ENCODE measurements around the gene ARHGDIA. TPM values are rescaled to one million over a fixed set of nuclear protein-coding genes. Genes with fewer than 3 reads are reported as not detected.

Gene ARHGDIA
- total RNA-seq, 1 experiment from 2014 or later, result 667 TPM

DNA sequence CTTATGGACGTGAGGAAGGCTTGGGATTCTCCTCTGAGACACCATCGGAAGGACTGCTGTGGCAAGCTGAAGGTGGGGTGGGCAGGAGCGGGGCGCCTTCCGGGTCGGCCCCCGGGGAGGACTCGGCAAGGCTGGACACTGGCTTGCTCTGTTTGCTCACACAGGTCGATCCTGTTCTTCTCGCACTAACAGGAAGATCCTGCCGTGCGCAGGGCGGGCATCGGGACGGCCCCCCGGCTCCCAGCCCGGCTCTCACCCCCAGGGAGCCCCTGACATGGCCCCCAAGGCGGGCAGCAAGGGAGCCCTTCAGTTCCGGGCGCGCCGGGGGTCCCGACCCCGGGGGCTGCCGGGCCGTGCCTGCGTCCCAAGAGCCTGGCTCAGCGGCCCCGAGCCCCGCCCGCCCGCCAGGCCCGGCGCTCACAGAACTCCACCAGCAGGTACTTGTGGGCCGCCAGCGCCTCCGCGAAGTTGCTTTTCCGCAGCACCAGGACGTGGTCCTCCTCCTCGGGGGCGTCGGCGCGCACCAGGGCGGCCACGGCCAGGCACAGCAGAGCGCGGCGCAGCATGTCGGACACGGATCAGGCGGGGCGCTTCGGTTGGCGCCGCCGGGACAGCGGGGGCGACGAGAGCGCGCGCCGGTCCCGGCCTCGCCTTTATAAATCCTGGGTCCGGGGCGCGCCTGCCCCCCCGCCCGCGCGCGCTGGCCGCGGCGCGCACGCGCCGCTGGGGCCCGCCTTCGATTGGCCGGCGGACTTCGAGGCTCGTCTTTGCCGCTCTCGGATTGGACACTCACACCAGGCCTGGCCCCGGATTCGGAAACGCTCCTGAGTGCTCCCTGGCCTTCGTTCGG, 11.0 kb downstream of the ARHGDIA start, which contains the start of gene P4HB:
P4HB (minus strand) TSS at position 630 of the 850 bp plus-strand sequence; CDS start at position 566, 64 bp downstream.
- H3K36me3 ChIP-seq (ENCODE audit: insufficient read depth, low read length, poor library complexity, severe bottlenecking), result peaks cover 47% of the 10 kb centered on the region

DNA sequence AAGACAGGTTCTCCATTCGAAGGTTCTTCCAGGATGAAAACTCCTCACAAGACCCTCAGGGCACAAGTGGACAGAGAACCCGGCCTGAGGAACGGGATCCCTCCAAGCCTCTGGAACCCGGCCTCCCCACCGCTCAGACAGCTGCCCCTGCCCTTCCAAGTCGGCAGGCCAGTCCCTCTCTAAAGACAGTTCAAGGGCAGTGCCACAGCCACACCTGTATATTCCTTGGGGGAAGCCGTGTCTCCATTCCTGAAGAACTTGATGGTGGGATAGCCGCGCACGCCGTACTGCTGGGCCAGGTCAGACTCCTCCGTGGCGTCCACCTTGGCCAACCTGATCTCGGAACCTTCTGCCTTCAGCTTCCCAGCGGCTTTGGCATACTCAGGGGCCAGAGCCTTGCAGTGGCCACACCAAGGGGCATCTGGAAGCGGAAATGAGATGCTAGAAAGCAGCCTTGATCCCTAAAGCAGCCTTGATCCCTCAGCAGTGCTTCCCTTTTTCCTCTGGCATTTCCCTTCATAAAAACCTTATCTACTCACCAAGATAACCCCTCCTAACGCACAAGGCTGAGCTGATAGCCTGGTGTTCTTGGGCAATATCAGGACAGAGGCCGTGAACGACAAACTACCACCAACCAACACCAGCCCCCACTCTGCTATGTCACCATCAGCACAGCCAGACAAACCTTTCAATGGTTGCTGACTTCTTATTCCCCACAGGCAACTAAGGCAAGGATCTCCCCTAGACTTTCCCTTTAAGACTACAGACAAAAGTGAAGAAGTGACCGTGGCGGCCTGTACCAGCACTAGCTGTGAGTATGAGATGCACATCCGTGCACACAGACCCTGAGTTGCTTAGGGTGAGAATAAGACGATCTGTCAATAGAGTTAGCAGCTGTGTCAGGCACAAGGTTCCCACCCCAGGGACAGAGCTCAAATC, 11.9 kb downstream of the ARHGDIA start:
- peak overlapping the region; percentile 96 for H3K27ac ChIP-seq (ENCODE audit: low read depth, low read length, poor library complexity, severe bottlenecking)
- POLR2A ChIA-PET (ENCODE audit: low non-redundant PET), result no interaction called here
- peak overlapping the region; percentile 90 for H3K4me3 ChIP-seq (ENCODE audit: low read depth, low read length, poor library complexity, severe bottlenecking)
- DNase-seq (ENCODE audit: low spot score), result no peak
- TSS peak; percentile 50 for BruUV-seq (replicated peaks)
- CTCF ChIA-PET, result no interaction called here
- intact Hi-C loops (cut with micrococcal nuclease; ENCODE audit: unreplicated experiment), result no loop called here
- peaks cover 20% of the 10 kb centered on the region for H3K4me1 ChIP-seq (ENCODE audit: insufficient read depth, low read length, poor library complexity, severe bottlenecking)
- no peaks in the 10 kb centered on the region for H3K27me3 ChIP-seq (replicated peaks; ENCODE audit: insufficient read depth, low read depth, low read length, poor library complexity)
- no peaks in the 10 kb centered on the region for H3K9me3 ChIP-seq (ENCODE audit: low read depth, low read length, poor library complexity, severe bottlenecking)
- H3K36me3 ChIP-seq (ENCODE audit: insufficient read depth, low read length, poor library complexity, severe bottlenecking), result peaks cover 56% of the 10 kb centered on the region
- TF ChIP-seq EZH2 (IDR thresholded peaks at IDR 0.05; ENCODE audit: borderline replicate concordance, low read depth, low read length, poor library complexity, severe bottlenecking), result no peak

More for the DNA sequence above, 11.0 kb downstream of the ARHGDIA start, which contains the start of gene P4HB:
- DNase-seq (ENCODE audit: low spot score), result no peak
- H3K4me3 ChIP-seq (ENCODE audit: low read depth, low read length, poor library complexity, severe bottlenecking), result peak within 1 kb of the TSS; percentile 90
- H3K9me3 ChIP-seq (ENCODE audit: low read depth, low read length, poor library complexity, severe bottlenecking), result no peaks in the 10 kb centered on the region
- peak within 1 kb of the TSS; percentile 96 for H3K27ac ChIP-seq (ENCODE audit: low read depth, low read length, poor library complexity, severe bottlenecking)
- ChIA-PET CTCF (no interaction called here), POLR2A (ENCODE audit: low non-redundant PET) (no interaction called here)
- H3K27me3 ChIP-seq (replicated peaks; ENCODE audit: insufficient read depth, low read depth, low read length, poor library complexity), result no peaks in the 10 kb centered on the region
- intact Hi-C loops (cut with micrococcal nuclease; ENCODE audit: unreplicated experiment), result no loop called here
- peaks cover 20% of the 10 kb centered on the region for H3K4me1 ChIP-seq (ENCODE audit: insufficient read depth, low read length, poor library complexity, severe bottlenecking)
- TF ChIP-seq, protein P1, sequence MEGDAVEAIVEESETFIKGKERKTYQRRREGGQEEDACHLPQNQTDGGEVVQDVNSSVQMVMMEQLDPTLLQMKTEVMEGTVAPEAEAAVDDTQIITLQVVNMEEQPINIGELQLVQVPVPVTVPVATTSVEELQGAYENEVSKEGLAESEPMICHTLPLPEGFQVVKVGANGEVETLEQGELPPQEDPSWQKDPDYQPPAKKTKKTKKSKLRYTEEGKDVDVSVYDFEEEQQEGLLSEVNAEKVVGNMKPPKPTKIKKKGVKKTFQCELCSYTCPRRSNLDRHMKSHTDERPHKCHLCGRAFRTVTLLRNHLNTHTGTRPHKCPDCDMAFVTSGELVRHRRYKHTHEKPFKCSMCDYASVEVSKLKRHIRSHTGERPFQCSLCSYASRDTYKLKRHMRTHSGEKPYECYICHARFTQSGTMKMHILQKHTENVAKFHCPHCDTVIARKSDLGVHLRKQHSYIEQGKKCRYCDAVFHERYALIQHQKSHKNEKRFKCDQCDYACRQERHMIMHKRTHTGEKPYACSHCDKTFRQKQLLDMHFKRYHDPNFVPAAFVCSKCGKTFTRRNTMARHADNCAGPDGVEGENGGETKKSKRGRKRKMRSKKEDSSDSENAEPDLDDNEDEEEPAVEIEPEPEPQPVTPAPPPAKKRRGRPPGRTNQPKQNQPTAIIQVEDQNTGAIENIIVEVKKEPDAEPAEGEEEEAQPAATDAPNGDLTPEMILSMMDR (conservative IDR thresholded peaks at IDR 0.05; ENCODE audit: low read depth, low read length), result no peak
- TF ChIP-seq EZH2 (IDR thresholded peaks at IDR 0.05; ENCODE audit: borderline replicate concordance, low read depth, low read length, poor library complexity, severe bottlenecking), result no peak
- BruUV-seq (replicated peaks), result no TSS peak

DNA sequence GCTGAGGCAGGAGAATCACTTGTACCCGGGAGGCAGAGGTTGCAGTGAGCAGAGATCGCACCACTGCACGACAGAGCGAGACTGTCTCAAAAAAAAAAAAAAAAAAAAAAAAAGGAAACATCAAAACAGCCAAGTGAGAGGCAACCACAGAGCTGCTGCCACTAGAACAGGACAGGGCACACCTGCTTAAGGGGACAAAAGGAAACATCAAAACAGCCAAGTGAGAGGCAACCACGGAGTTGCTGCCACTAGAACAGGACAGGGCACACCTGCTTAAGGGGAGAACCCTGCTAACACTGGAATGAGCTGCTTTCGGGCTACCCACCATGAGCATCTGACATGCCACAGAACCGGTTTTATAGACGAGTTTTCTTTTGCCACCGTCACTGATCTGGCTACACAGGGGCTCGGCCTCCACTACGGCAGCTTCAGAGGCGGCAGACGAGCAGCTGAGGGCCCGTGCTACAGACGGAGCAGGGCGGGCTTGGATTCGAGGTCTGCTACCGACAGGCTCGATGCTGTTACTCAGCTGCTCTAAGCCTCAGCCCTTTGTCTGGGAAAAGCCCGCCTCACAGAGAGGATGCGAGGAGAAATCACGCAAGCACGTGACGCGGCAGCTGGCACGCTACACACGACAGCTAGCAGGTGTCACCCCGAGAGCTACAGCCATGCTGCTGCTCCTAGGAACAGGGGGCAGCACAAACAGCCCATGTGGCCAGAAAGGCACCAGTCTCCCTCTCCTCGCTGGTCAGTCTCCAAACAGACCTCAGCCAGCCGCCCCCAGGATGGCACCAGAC, 12.8 kb downstream of the ARHGDIA start:
- POLR2A ChIA-PET (ENCODE audit: low non-redundant PET), result no interaction called here
- no TSS peak for BruUV-seq (replicated peaks)
- H3K36me3 ChIP-seq (ENCODE audit: insufficient read depth, low read length, poor library complexity, severe bottlenecking), result peaks cover 59% of the 10 kb centered on the region

More for the DNA sequence above, 12.8 kb downstream of the ARHGDIA start:
- Histone ChIP-seq H3K27me3 (replicated peaks; ENCODE audit: insufficient read depth, low read depth, low read length, poor library complexity) (no peaks in the 10 kb centered on the region), H3K27ac (ENCODE audit: low read depth, low read length, poor library complexity, severe bottlenecking) (no peak overlapping the region), H3K9me3 (ENCODE audit: low read depth, low read length, poor library complexity, severe bottlenecking) (no peaks in the 10 kb centered on the region), H3K4me3 (ENCODE audit: low read depth, low read length, poor library complexity, severe bottlenecking) (peak overlapping the region; percentile 90), H3K4me1 (ENCODE audit: insufficient read depth, low read length, poor library complexity, severe bottlenecking) (peaks cover 20% of the 10 kb centered on the region)
- DNase-seq (ENCODE audit: low spot score), result no peak
- intact Hi-C loops (cut with micrococcal nuclease; ENCODE audit: unreplicated experiment), result no loop called here
- no peak for TF ChIP-seq EZH2 (IDR thresholded peaks at IDR 0.05; ENCODE audit: borderline replicate concordance, low read depth, low read length, poor library complexity, severe bottlenecking)
- TF ChIP-seq, protein P1 (conservative IDR thresholded peaks at IDR 0.05; ENCODE audit: low read depth, low read length), result no peak
- CTCF ChIA-PET, result no interaction called here

All from A673 (cell line).